ENCODE measurements around the gene OSBPL6.

The OSBPL6 gene

GRCh38 chr2:178223806-178224205 is 29.5 kb downstream of the OSBPL6 start:
- no peaks in the 10 kb centered on the region for H3K36me3 ChIP-seq (ENCODE audit: insufficient read depth, low read length)
- H2AFZ ChIP-seq (ENCODE audit: low read length) = no peak overlapping the region
- no peaks in the 10 kb centered on the region for H3K79me2 ChIP-seq (ENCODE audit: insufficient read depth, low read length)
- no peak overlapping the region for H3K4me3 ChIP-seq (ENCODE audit: low read length, poor library complexity, severe bottlenecking)
- no peaks in the 10 kb centered on the region for H3K9me2 ChIP-seq (replicated peaks; ENCODE audit: low read depth, low read length)
- H4K20me1 ChIP-seq (ENCODE audit: insufficient read depth, low read length, poor library complexity, severe bottlenecking) = no peaks in the 10 kb centered on the region
- no peaks in the 10 kb centered on the region for H3K4me1 ChIP-seq (ENCODE audit: insufficient read depth, low read length, poor library complexity, severe bottlenecking)
- no peak overlapping the region for H3K4me2 ChIP-seq (ENCODE audit: low read depth, low read length, poor library complexity, severe bottlenecking)
- H3K9ac ChIP-seq (ENCODE audit: low read depth, low read length, poor library complexity, severe bottlenecking) = no peak overlapping the region
- TF ChIP-seq CTCF (conservative IDR thresholded peaks at IDR 0.05; ENCODE audit: low read length) (no peak), EZH2phosphoT487 (IDR thresholded peaks at IDR 0.05; ENCODE audit: borderline replicate concordance) (no peak)
- no peaks in the 10 kb centered on the region for H3K27me3 ChIP-seq (ENCODE audit: insufficient read depth, low read length, poor library complexity, severe bottlenecking)
- H3K9me3 ChIP-seq (ENCODE audit: insufficient read depth, low read depth, low read length) = no peaks in the 10 kb centered on the region
- H3F3A ChIP-seq (ENCODE audit: low read depth) = no peaks in the 10 kb centered on the region

- Histone ChIP-seq H3K9me3 (ENCODE audit: insufficient read depth, low read depth, low read length) (no peaks in the 10 kb centered on the region), H3K27me3 (ENCODE audit: insufficient read depth, low read length, poor library complexity, severe bottlenecking) (no peaks in the 10 kb centered on the region), H3F3A (ENCODE audit: low read depth) (no peaks in the 10 kb centered on the region), H3K4me1 (ENCODE audit: insufficient read depth, low read length, poor library complexity, severe bottlenecking) (no peaks in the 10 kb centered on the region), H3K4me3 (ENCODE audit: low read length, poor library complexity, severe bottlenecking) (no peak overlapping the region), H3K36me3 (ENCODE audit: insufficient read depth, low read length) (no peaks in the 10 kb centered on the region), H3K9ac (ENCODE audit: low read depth, low read length, poor library complexity, severe bottlenecking) (no peak overlapping the region), H3K79me2 (ENCODE audit: insufficient read depth, low read length) (no peaks in the 10 kb centered on the region), H3K4me2 (ENCODE audit: low read depth, low read length, poor library complexity, severe bottlenecking) (no peak overlapping the region), H2AFZ (ENCODE audit: low read length) (no peak overlapping the region), H4K20me1 (ENCODE audit: insufficient read depth, low read length, poor library complexity, severe bottlenecking) (no peaks in the 10 kb centered on the region), H3K9me2 (replicated peaks; ENCODE audit: low read depth, low read length) (no peaks in the 10 kb centered on the region)
- TF ChIP-seq CTCF (conservative IDR thresholded peaks at IDR 0.05; ENCODE audit: low read length) (no peak), EZH2phosphoT487 (IDR thresholded peaks at IDR 0.05; ENCODE audit: borderline replicate concordance) (no peak)
These were observed 30.9 kb downstream of the OSBPL6 start for GRCh38 chr2:178225006-178225805.

- Histone ChIP-seq H3K4me2 (ENCODE audit: low read depth, low read length, poor library complexity, severe bottlenecking) (no peak overlapping the region), H3K9me3 (ENCODE audit: insufficient read depth, low read depth, low read length) (no peaks in the 10 kb centered on the region), H3K79me2 (ENCODE audit: insufficient read depth, low read length) (no peaks in the 10 kb centered on the region), H3K27me3 (ENCODE audit: insufficient read depth, low read length, poor library complexity, severe bottlenecking) (no peaks in the 10 kb centered on the region), H3K9me2 (replicated peaks; ENCODE audit: low read depth, low read length) (no peaks in the 10 kb centered on the region), H3K4me1 (ENCODE audit: insufficient read depth, low read length, poor library complexity, severe bottlenecking) (no peaks in the 10 kb centered on the region), H3K9ac (ENCODE audit: low read depth, low read length, poor library complexity, severe bottlenecking) (no peak overlapping the region), H4K20me1 (ENCODE audit: insufficient read depth, low read length, poor library complexity, severe bottlenecking) (no peaks in the 10 kb centered on the region), H3K36me3 (ENCODE audit: insufficient read depth, low read length) (no peaks in the 10 kb centered on the region), H3F3A (ENCODE audit: low read depth) (no peaks in the 10 kb centered on the region), H2AFZ (ENCODE audit: low read length) (no peak overlapping the region), H3K4me3 (ENCODE audit: low read length, poor library complexity, severe bottlenecking) (no peak overlapping the region)
- TF ChIP-seq CTCF (conservative IDR thresholded peaks at IDR 0.05; ENCODE audit: low read length) (no peak), EZH2phosphoT487 (IDR thresholded peaks at IDR 0.05; ENCODE audit: borderline replicate concordance) (no peak)
These were observed 32.9 kb downstream of the OSBPL6 start for GRCh38 chr2:178227187-178227586.
